Measurements from ENCODE around the gene LAMP1. TPM values are rescaled to one million over a fixed set of nuclear protein-coding genes. Genes with fewer than 3 reads are reported as not detected.
"Not testable (repeated sequence)": the region's sequence is repeated elsewhere in the genome, so short reads cannot be mapped to it uniquely, and the experiment has no call there.

The LAMP1 gene
- total and polyA plus RNA-seq, 7 donors, result 35.7 to 71.5 (median 65.3) TPM

DNA sequence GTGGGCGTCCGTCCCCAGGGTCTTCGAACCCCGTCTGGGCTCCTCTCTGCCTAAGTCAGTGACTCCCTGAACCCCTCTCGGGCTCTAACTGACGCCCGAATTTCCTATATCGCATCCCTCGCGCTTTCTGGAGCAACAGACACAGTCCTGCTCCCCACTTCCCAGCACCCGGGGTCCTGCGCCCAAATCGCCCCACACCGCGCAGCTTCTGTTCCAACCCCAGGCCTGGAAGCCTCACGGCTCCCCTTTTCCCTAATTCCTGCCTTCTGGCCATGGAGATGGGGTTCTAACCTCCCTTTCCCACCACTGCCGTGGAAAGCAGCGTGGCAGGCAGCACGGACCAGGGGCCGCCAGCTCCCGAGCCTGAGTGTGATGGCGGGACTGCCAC, 68.5 kb downstream of the LAMP1 start:
- no peak for DNase-seq
- 93 to 97% (median 94%) methylated on average over 22 of the region's 22 CpGs for WGBS, 3 donors
- no peak for ATAC-seq
- Histone ChIP-seq H3K4me3 (no peak overlapping the region), H3K27me3 (ENCODE audit: insufficient read depth in 3 of 3, low read length in 2 of 3) (no peaks in the 10 kb centered on the region), H3K9me3 (no peaks in the 10 kb centered on the region), H3K36me3 (ENCODE audit: insufficient read depth in 1 of 2, low read depth in 1 of 2) (no peaks in the 10 kb centered on the region), H3K4me1 (peaks cover 13% of the 10 kb centered on the region), H3K27ac (peak overlapping the region; percentile 76)
- TF ChIP-seq, protein P1, sequence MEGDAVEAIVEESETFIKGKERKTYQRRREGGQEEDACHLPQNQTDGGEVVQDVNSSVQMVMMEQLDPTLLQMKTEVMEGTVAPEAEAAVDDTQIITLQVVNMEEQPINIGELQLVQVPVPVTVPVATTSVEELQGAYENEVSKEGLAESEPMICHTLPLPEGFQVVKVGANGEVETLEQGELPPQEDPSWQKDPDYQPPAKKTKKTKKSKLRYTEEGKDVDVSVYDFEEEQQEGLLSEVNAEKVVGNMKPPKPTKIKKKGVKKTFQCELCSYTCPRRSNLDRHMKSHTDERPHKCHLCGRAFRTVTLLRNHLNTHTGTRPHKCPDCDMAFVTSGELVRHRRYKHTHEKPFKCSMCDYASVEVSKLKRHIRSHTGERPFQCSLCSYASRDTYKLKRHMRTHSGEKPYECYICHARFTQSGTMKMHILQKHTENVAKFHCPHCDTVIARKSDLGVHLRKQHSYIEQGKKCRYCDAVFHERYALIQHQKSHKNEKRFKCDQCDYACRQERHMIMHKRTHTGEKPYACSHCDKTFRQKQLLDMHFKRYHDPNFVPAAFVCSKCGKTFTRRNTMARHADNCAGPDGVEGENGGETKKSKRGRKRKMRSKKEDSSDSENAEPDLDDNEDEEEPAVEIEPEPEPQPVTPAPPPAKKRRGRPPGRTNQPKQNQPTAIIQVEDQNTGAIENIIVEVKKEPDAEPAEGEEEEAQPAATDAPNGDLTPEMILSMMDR (IDR thresholded peaks at IDR 0.05), result no peak
- intact Hi-C loops (cut with DNase I), result no loop called here

DNA sequence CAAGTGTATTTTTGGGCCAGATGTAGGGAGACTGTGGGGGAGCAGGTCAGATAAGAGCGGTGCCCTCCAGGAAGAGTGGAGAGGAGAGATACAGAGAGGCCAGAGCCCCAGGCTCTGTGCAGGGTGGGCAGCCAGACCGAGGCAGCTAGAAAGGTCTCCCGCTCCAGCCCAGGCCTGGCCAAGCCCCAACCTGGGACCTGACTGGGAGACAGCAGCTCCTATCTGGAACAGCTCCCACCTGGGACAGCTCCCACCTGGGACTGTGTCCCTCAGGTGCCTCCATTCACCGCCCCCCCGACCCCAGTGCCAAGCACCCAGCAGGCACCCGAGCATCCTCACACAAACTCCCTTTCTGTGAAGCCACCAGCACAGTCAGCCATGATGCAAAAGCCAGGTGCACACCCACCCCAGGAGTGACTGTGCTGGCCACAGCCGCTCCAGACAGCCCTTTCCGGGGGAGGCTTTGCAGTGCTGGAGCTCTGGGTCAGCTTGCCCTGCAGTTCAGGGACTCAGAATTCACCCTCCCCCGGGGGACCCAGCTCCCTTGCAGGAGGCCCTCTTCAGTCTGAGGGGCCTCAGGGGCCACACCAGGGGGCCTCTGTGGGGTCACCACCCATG, 69.0 kb downstream of the LAMP1 start:
- Histone ChIP-seq H3K4me3 (no peak overlapping the region), H3K36me3 (ENCODE audit: insufficient read depth in 1 of 2, low read depth in 1 of 2) (no peaks in the 10 kb centered on the region), H3K27me3 (ENCODE audit: insufficient read depth in 3 of 3, low read length in 2 of 3) (no peaks in the 10 kb centered on the region), H3K4me1 (peaks cover 13% of the 10 kb centered on the region), H3K9me3 (no peaks in the 10 kb centered on the region), H3K27ac (no peak overlapping the region)
- TF ChIP-seq, protein P1 (IDR thresholded peaks at IDR 0.05), result no peak
- intact Hi-C loops (cut with DNase I), result no loop called here
- no peak for ATAC-seq
- DNase-seq, result no peak
- WGBS, 3 donors, result 82 to 93% (median 83%) methylated on average over 8 to 9 of the region's 9 CpGs

DNA sequence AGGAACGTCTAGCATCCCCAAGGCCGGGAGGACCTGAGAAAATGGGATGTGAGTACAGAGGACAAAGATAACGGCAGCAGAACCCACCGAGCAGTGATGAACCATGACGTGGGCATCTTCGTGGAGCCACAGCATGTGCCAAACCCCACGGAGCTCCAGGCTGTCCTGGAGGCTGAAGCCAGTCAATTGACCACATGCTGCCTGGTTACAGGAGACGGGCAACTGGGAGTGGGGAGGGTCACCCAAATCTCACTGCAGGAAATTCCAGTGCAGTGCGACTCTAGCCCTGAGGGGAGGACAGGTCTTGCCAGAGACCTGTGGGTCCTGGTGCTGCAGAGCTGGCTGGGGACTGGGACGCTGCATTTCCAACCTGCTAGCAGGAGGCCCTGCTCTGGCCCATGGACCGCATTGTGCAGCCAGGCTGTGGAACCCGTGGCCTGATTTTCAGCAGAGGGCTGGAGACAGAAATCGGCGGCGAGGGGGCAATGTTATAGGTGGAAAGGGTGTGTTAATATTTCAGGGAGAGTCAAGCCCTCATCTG, 70.1 kb downstream of the LAMP1 start:
- no peak overlapping the region for H3K4me3 ChIP-seq
- WGBS, 3 donors, result 78 to 88% (median 82%) methylated on average over 15 of the region's 15 CpGs
- TF ChIP-seq, protein P1 (IDR thresholded peaks at IDR 0.05), result no peak
- no peaks in the 10 kb centered on the region for H3K36me3 ChIP-seq (ENCODE audit: insufficient read depth in 1 of 2, low read depth in 1 of 2)
- H3K4me1 ChIP-seq, result peaks cover 13% of the 10 kb centered on the region
- ATAC-seq, result no peak
- H3K27ac ChIP-seq, result no peak overlapping the region
- no peak for DNase-seq
- no peaks in the 10 kb centered on the region for H3K27me3 ChIP-seq (ENCODE audit: insufficient read depth in 3 of 3, low read length in 2 of 3)
- intact Hi-C loops (cut with DNase I), result no loop called here
- H3K9me3 ChIP-seq, result no peaks in the 10 kb centered on the region

DNA sequence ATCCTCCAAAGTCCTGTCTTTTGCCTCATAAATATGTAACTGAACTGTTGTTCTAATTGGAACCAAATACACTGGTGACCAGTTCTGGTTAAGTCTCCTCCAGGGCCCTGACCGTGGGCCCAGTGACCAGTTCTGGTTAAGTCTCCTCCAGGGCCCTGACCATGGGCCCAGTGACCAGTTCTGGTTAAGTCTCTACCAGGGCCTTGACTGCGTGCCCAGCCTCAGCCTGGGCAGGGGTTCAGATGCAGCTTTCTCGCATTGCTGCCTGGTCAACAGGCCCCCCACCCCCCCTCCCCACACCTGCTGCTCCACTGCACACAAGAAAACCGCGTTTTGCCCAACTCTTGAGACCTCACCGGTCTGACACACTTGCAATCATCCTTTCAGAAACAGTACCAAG, 70.7 kb downstream of the LAMP1 start:
- ATAC-seq, result no peak
- intact Hi-C loops (cut with DNase I), result no loop called here
- H3K4me1 ChIP-seq, result peaks cover 11% of the 10 kb centered on the region
- TF ChIP-seq, protein P1 (IDR thresholded peaks at IDR 0.05), result no peak
- no peaks in the 10 kb centered on the region for H3K9me3 ChIP-seq
- no peak overlapping the region for H3K27ac ChIP-seq
- no peak overlapping the region for H3K4me3 ChIP-seq
- H3K36me3 ChIP-seq (ENCODE audit: insufficient read depth in 1 of 2, low read depth in 1 of 2), result no peaks in the 10 kb centered on the region
- WGBS, 3 donors, result 49 to 66% (median 63%) methylated on average over 6 of the region's 6 CpGs
- DNase-seq, result no peak
- H3K27me3 ChIP-seq (ENCODE audit: insufficient read depth in 3 of 3, low read length in 2 of 3), result no peaks in the 10 kb centered on the region

DNA sequence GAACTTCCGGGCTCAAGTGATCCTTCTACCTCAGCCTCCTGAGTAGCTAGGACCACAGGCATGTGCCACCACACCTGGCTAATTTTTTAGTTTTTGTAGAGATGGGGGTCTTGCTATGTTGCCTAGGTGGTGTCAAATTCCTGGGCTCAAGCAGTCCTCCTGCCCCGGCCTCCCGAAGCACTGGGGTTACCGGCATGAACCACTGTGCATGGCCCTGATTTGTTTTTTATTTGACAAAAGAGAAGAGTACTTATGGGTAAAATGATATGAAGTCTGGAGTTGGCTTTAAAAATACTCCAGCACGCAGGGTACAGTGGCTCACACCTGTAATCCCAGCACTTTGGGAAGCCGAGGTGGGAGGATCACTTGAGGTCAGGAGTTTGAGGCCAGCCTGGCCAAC, 71.3 kb downstream of the LAMP1 start:
- H3K4me1 ChIP-seq; H3K27ac ChIP-seq; H3K9me3 ChIP-seq; DNase-seq; H3K36me3 ChIP-seq (ENCODE audit: insufficient read depth in 1 of 2, low read depth in 1 of 2); intact Hi-C loops (cut with DNase I); H3K27me3 ChIP-seq (ENCODE audit: insufficient read depth in 3 of 3, low read length in 2 of 3); H3K4me3 ChIP-seq; ATAC-seq: not testable (repeated sequence)
- WGBS, 3 donors, result 88 to 96% (median 91%) methylated on average over 6 of the region's 6 CpGs
